Activated CD8-positive, alpha-beta memory T cell treated with anti-CD3 and anti-CD28 coated beads, Interleukin-2, amount 50 U/mL, for 1 hour (primary cell): ENCODE measurements around the gene TNRC18.
"Not testable (repeated sequence)": the region's sequence is repeated elsewhere in the genome, so short reads cannot be mapped to it uniquely, and the experiment has no call there.

ENCODE experiments used
- DNase-seq: peaks from one replicate; pipeline ENCODE4 v3.0.0-alpha.2; 2020; ENCODE audit errors: extremely low read depth

TNRC18 gene

GRCh38 chr7:5350600-5351385, 72.8 kb downstream of the TNRC18 start:
- no peak for DNase-seq

- no peak for DNase-seq
Measured at GRCh38 chr7:5350174-5350463, 73.5 kb downstream of the TNRC18 start.

- no peak for DNase-seq
Measured at GRCh38 chr7:5349437-5350173, 74.0 kb downstream of the TNRC18 start.

GRCh38 chr7:5349005-5349380, 74.6 kb downstream of the TNRC18 start:
- no peak for DNase-seq

GRCh38 chr7:5348134-5349004, 75.3 kb downstream of the TNRC18 start:
- no peak for DNase-seq

- DNase-seq = no peak
Measured at GRCh38 chr7:5345671-5346070, 78.0 kb downstream of the TNRC18 start.

- DNase-seq = no peak
Measured at GRCh38 chr7:5345171-5345570, 78.5 kb downstream of the TNRC18 start.

GRCh38 chr7:5344342-5344741, 79.3 kb downstream of the TNRC18 start:
- DNase-seq = no peak

- no peak for DNase-seq
Measured at GRCh38 chr7:5343884-5344283, 79.8 kb downstream of the TNRC18 start.

GRCh38 chr7:5342631-5343030, 81.0 kb downstream of the TNRC18 start:
- DNase-seq = no peak

GRCh38 chr7:5339955-5340354, 83.7 kb downstream of the TNRC18 start:
- no peak for DNase-seq

- DNase-seq = no peak
Measured at GRCh38 chr7:5337047-5337446, 86.6 kb downstream of the TNRC18 start.

- no peak for DNase-seq
Measured at GRCh38 chr7:5334671-5335070, 89.0 kb downstream of the TNRC18 start.

- DNase-seq = no peak
Measured at GRCh38 chr7:5333121-5334045, 90.3 kb downstream of the TNRC18 start.

- no peak for DNase-seq
Measured at GRCh38 chr7:5332579-5332978, 91.1 kb downstream of the TNRC18 start.

GRCh38 chr7:5330288-5330687, 93.3 kb downstream of the TNRC18 start:
- DNase-seq = no peak

GRCh38 chr7:5324961-5325360, 98.7 kb downstream of the TNRC18 start:
- DNase-seq = no peak

- not testable (repeated sequence) for DNase-seq
Measured at GRCh38 chr7:5323800-5324781, 99.5 kb downstream of the TNRC18 start.

- DNase-seq = no peak
Measured at GRCh38 chr7:5322621-5323410, 100.8 kb downstream of the TNRC18 start.
